Ascending aorta (tissue), 2 donors: ENCODE results near the gene ANKRD28. TPM values are rescaled to one million over a fixed set of nuclear protein-coding genes. Genes with fewer than 3 reads are reported as not detected.
"Not testable (repeated sequence)": the region's sequence is repeated elsewhere in the genome, so short reads cannot be mapped to it uniquely, and the experiment has no call there.

Experiments
- DNase-seq, 2 donors: peaks; one replicate each; pipeline ENCODE4 v3.0.0-alpha.2; 2019; ENCODE audit warnings: low spot score in 2 of 2
- H3K27ac ChIP-seq, 2 donors: fragments of 200-600 bp; sonication (generic); one replicate each; pipeline ENCODE4 v1.5.1; 2016 to 2017; ENCODE audit warnings: mild to moderate bottlenecking in 1 of 2
- H3K27me3 ChIP-seq: fragments of 200-600 bp; sonication (generic); one replicate; pipeline ENCODE4 v1.5.1; 2017
- H3K36me3 ChIP-seq, 2 donors: fragments of 200-600 bp; sonication (generic); one replicate each; pipeline ENCODE4 v1.5.1; 2016
- H3K4me1 ChIP-seq, 2 donors: fragments of 200-600 bp; sonication (generic); one replicate each; pipeline ENCODE4 v1.5.1; 2016 to 2017; ENCODE audit warnings: mild to moderate bottlenecking in 1 of 2
- H3K4me3 ChIP-seq, 2 donors: fragments of 200-600 bp; sonication (generic); one replicate each; pipeline ENCODE4 v1.5.1; 2016 to 2017; ENCODE audit warnings: mild to moderate bottlenecking in 1 of 2
- H3K9me3 ChIP-seq, 2 donors: fragments of 200-600 bp; sonication (generic); one replicate each; pipeline ENCODE4 v1.5.1; 2016
- CTCF ChIP-seq, 3 experiments: fragments of 200-600 bp in 2 of 3; fragments of 450-650 bp in 1 of 3; sonication (generic) in 2 of 3; IDR thresholded peaks; one replicate each; pipeline ENCODE4 v1.5.1; 2016 to 2019; ENCODE audit warnings: antibody characterized with exemption in 3 of 3, mild to moderate bottlenecking in 1 of 3, moderate library complexity in 1 of 3
- intact Hi-C: fragments of 100-400 bp; cut with DNase I; formaldehyde crosslinking; loops from one replicate; pipeline ENCODE4 v1.15.1; 2023
- total RNA-seq: library from RNA; depleted of rRNA; stranded (reverse); fragments of >200 nt; gene quantifications from one replicate; pipeline ENCODE4 v1.1.0, GENCODE V29; 2016

The ANKRD28 gene
- total RNA-seq, 1 donor from 2014 or later = 19.7 TPM

GRCh38 chr3:15750143-15750542 is 47.6 kb downstream of the ANKRD28 start:
- H3K27ac ChIP-seq = no peak overlapping the region
- no peak for TF ChIP-seq CTCF (IDR thresholded peaks at IDR 0.05)
- H3K4me3 ChIP-seq = no peak overlapping the region
- no peaks in the 10 kb centered on the region for H3K4me1 ChIP-seq
- no peaks in the 10 kb centered on the region for H3K9me3 ChIP-seq
- no peaks in the 10 kb centered on the region for H3K27me3 ChIP-seq
- H3K36me3 ChIP-seq = peaks cover 0 to 4% of the 10 kb centered on the region in 2 donors
- intact Hi-C loops = no loop called here
- no peak for DNase-seq

GRCh38 chr3:15745896-15746295 is 51.9 kb downstream of the ANKRD28 start:
- H3K27me3 ChIP-seq, H3K36me3 ChIP-seq, H3K4me1 ChIP-seq, DNase-seq, H3K4me3 ChIP-seq, H3K9me3 ChIP-seq, H3K27ac ChIP-seq, intact Hi-C loops: not testable (repeated sequence)

GRCh38 chr3:15744176-15744575 is 53.6 kb downstream of the ANKRD28 start:
- no peak overlapping the region for H3K27ac ChIP-seq
- peaks cover 0 to 1% of the 10 kb centered on the region in 2 donors for H3K9me3 ChIP-seq
- H3K36me3 ChIP-seq = no peaks in the 10 kb centered on the region
- no peaks in the 10 kb centered on the region for H3K4me1 ChIP-seq
- intact Hi-C loops = no loop called here
- no peaks in the 10 kb centered on the region for H3K27me3 ChIP-seq
- TF ChIP-seq CTCF (IDR thresholded peaks at IDR 0.05) = no peak
- no peak overlapping the region for H3K4me3 ChIP-seq
- no peak for DNase-seq

DNA sequence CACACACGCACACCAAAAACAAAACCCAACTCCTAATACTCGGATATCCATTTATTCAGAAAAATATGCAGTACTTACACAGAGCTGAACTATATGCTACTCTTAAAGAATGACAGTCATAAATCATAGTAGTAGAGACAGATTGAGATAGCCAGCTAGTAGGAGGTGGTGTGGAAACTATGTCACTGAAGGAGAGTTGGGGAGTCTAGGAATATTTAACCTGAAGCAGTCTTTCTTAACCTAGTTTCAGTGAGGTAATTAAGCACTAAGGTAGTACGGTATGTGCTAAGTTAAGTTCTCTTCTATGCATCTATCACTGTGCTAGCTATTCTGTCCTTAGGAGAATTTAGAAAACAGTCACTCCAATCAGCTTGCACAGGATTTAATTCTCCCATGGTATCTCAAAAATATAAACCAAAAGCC is 54.2 kb downstream of the ANKRD28 start:
- no peak for DNase-seq
- intact Hi-C loops = no loop called here
- Histone ChIP-seq H3K9me3 (peaks cover 0 to 7% of the 10 kb centered on the region in 2 donors), H3K27ac (no peak overlapping the region), H3K4me3 (no peak overlapping the region), H3K27me3 (no peaks in the 10 kb centered on the region), H3K36me3 (no peaks in the 10 kb centered on the region), H3K4me1 (no peaks in the 10 kb centered on the region)
- no peak for TF ChIP-seq CTCF (IDR thresholded peaks at IDR 0.05)

DNA sequence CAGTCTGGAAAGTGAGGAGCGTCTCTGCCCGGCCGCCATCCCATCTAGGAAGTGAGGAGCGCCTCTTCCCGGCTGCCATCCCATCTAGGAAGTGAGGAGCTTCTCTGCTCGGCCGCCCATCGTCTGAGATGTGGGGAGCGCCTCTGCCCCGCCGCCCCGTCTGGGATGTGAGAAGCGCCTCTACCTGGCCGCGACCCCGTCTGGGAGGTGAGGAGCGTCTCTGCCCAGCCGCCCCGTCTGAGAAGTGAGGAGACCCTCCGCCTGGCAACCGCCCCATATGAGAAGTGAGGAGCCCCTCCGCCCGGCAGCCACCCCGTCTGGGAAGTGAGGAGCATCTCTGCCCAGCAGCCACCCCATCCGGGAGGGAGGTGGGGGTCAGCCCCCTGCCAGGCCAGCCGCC is 55.5 kb downstream of the ANKRD28 start:
- not testable (repeated sequence) for DNase-seq, H3K4me1 ChIP-seq

GRCh38 chr3:15738616-15739005 is 59.2 kb downstream of the ANKRD28 start:
- intact Hi-C loops, H3K27me3 ChIP-seq, H3K4me3 ChIP-seq, H3K4me1 ChIP-seq, H3K9me3 ChIP-seq, H3K36me3 ChIP-seq, DNase-seq, H3K27ac ChIP-seq: not testable (repeated sequence)

More for the DNA sequence above, 55.5 kb downstream of the ANKRD28 start:
- intact Hi-C loops, H3K9me3 ChIP-seq, H3K27ac ChIP-seq, H3K4me3 ChIP-seq, H3K27me3 ChIP-seq, H3K36me3 ChIP-seq: not testable (repeated sequence)

DNA sequence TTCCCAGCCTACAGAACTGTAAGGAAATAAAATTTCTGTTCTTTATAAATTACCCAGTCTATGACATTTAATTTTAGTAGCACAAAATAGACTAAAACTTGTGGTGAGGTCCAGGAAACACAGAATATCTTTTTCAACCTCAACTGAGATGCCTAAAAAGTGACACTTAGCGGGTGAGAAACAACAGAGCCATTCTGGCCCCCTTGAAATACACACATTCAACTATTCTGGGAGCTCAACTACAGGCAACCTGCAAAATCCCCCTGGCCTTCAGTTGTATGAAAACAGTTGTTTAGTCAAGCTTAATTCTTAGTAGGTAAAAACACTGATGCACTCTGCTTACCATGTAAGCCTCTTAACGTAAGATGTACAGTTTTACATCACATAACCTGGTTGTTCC is 66.8 kb downstream of the ANKRD28 start:
- H3K4me3 ChIP-seq = no peak overlapping the region
- no peak for DNase-seq
- no peaks in the 10 kb centered on the region for H3K9me3 ChIP-seq
- no peaks in the 10 kb centered on the region for H3K27me3 ChIP-seq
- no peak for TF ChIP-seq CTCF (IDR thresholded peaks at IDR 0.05)
- intact Hi-C loops = no loop called here
- H3K4me1 ChIP-seq = no peaks in the 10 kb centered on the region
- H3K36me3 ChIP-seq = peaks cover 6 to 11% of the 10 kb centered on the region in 2 donors
- H3K27ac ChIP-seq = no peak overlapping the region
